ENCODE measurements around the gene ATXN7L1. TPM values are rescaled to one million over a fixed set of nuclear protein-coding genes. Genes with fewer than 3 reads are reported as not detected.
A peak's percentile ranks its signal among the peaks of the same experiment; 100 is the strongest.

ATXN7L1 gene, protein sequence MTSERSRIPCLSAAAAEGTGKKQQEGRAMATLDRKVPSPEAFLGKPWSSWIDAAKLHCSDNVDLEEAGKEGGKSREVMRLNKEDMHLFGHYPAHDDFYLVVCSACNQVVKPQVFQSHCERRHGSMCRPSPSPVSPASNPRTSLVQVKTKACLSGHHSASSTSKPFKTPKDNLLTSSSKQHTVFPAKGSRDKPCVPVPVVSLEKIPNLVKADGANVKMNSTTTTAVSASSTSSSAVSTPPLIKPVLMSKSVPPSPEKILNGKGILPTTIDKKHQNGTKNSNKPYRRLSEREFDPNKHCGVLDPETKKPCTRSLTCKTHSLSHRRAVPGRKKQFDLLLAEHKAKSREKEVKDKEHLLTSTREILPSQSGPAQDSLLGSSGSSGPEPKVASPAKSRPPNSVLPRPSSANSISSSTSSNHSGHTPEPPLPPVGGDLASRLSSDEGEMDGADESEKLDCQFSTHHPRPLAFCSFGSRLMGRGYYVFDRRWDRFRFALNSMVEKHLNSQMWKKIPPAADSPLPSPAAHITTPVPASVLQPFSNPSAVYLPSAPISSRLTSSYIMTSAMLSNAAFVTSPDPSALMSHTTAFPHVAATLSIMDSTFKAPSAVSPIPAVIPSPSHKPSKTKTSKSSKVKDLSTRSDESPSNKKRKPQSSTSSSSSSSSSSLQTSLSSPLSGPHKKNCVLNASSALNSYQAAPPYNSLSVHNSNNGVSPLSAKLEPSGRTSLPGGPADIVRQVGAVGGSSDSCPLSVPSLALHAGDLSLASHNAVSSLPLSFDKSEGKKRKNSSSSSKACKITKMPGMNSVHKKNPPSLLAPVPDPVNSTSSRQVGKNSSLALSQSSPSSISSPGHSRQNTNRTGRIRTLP
- 1 to 10 TPM; 3.7 to 4.4 TPM for total RNA-seq

DNA sequence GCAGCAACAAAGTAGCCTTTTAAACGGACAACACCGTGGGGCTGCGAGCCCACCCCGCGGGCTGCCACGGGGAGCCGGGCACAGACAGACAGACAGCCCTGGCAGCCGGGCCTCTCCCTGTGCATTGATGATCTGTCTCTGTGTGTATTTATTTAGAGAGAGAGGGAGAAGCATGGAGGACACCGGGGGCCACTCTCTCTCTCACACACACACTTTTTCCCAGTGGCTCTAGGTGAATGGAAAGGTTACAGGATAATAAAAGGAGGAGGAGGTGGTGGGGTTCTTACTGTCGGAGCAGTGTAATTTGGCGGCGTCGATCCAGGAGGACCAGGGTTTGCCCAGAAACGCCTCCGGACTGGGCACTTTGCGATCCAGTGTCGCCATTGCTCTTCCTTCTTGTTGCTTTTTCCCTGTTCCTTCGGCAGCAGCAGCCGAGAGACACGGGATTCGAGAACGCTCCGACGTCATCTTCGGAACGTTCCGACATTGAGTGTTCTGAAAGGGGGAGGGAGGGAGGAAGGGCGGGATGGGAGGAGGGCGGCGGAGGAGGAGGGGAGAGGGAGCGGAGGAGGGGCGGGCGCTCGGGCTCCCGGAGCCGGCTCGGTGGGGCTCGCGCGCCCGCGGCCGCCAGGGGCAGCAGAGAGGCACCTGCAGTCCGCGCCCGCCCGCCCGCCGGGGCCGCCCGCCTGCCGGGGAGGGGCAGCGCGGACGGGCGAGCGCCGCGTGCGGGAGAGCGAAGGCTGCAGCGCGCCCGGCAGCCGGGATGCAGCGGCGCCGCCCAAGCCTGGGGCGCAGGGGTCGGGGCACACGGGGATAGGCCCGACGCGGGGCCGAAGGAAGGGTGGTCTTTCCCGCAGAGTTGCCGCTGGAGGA lies at the start of gene ATXN7L1:
Gene ATXN7L1 (minus strand): TSS at position 509 of the 873 bp plus-strand sequence. CDS start 41 bp downstream, at position 468.
- peaks cover 4% of the 10 kb centered on the region for H3K36me3 Mint-ChIP-seq
- H3K27me3 Mint-ChIP-seq = peaks cover 8% of the 10 kb centered on the region
- H3K4me1 Mint-ChIP-seq = peaks cover 46% of the 10 kb centered on the region
- H3K27ac Mint-ChIP-seq = peak within 1 kb of the TSS; percentile 87
- H3K4me3 Mint-ChIP-seq = peak within 1 kb of the TSS; percentile 92
- peak; percentile 93 for DNase-seq
- no peaks in the 10 kb centered on the region for H3K9me3 Mint-ChIP-seq

DNA sequence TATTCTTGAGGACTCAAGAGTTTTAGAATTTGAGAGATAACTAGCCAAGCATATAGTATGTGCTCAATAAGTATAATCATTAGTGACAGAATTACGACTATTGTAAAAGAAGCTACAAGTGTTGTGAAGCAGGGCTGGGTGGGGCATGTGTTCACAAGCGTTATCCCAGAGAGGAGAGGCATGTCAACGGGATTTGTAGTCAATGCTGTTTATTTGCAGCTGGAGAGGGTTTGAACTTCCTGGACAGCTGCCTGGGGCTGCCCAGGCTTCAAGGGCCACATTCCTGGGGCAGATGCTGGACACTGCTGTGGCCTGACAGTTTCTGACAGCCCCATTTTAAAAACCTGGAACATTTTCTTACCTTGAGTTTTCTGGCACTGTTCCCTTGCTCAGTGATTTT lies 49.7 kb upstream of the ATXN7L1 start:
- H3K4me3 Mint-ChIP-seq = no peak overlapping the region
- peaks cover 6% of the 10 kb centered on the region for H3K27me3 Mint-ChIP-seq
- H3K9me3 Mint-ChIP-seq = peaks cover 9% of the 10 kb centered on the region
- H3K4me1 Mint-ChIP-seq = peaks cover 26% of the 10 kb centered on the region
- H3K27ac Mint-ChIP-seq = no peak overlapping the region
- DNase-seq = no peak
- peaks cover 10% of the 10 kb centered on the region for H3K36me3 Mint-ChIP-seq

DNA sequence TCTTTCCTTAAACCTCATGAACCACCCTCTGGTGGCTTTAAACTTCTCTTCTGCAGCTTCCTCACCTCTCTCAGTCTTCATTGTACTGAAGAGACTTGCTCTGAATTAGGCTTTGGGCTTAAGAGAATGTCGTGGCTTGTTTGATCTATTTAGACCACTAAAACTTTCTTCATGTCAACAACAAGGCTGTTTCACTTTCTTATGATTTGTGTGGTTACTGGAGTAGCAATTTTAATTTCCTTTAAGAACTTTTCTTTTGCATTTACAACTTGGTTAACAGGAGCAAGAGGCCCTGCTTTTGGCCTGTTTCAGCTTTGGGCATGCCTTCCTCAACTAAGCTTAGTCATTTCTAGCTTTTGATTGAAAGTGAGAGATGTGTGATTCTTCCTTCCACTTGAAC lies 48.5 kb upstream of the ATXN7L1 start:
- H3K4me1 Mint-ChIP-seq = peaks cover 26% of the 10 kb centered on the region
- H3K27ac Mint-ChIP-seq = peak overlapping the region; percentile 79
- peaks cover 6% of the 10 kb centered on the region for H3K27me3 Mint-ChIP-seq
- peak; percentile 43 for DNase-seq
- no peak overlapping the region for H3K4me3 Mint-ChIP-seq
- peaks cover 9% of the 10 kb centered on the region for H3K9me3 Mint-ChIP-seq
- peaks cover 10% of the 10 kb centered on the region for H3K36me3 Mint-ChIP-seq

DNA sequence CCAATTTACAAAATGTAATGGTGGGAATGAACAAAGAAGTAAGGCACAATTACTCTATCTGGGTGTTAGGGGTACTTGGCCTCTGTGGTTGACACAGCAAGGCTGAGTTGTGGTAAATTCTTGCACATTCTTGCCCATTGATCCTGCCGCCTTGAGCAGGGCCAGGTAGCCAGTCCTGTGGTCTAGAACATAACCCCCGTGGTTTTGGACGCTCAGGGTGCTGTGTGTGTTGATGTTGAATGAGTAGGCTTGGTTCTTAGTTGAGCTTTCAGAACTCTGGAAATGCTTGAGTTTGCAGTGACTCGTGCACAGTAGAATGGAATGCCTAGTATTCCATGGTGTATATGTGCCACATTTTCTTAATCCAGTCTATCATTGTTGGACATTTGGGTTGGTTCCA lies 44.4 kb upstream of the ATXN7L1 start:
- DNase-seq = no peak
- Mint-ChIP-seq H3K4me3 (no peak overlapping the region), H3K9me3 (peaks cover 7% of the 10 kb centered on the region), H3K27me3 (no peaks in the 10 kb centered on the region), H3K36me3 (peaks cover 16% of the 10 kb centered on the region), H3K27ac (no peak overlapping the region), H3K4me1 (peaks cover 15% of the 10 kb centered on the region)

DNA sequence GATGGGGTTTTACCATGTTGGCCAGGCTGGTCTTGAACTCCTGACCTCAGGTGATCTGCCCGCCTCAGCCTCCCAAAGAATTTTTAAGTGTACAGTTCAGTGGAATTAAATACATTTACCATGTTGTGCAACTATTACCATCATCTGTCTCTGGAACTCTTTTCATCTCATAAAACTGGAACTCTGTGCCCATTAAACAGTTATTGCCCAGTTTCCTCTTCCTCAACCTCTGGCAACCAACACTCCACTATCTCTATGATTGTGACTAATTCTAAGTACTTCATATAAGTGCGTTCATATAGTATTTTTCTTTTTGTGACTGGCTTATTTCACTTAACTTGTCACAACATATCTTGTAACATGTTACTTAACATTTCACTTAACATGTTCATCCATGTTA lies 41.3 kb upstream of the ATXN7L1 start:
- Mint-ChIP-seq H3K27ac (no peak overlapping the region), H3K4me1 (no peaks in the 10 kb centered on the region), H3K9me3 (no peaks in the 10 kb centered on the region), H3K27me3 (no peaks in the 10 kb centered on the region), H3K4me3 (no peak overlapping the region), H3K36me3 (peaks cover 8% of the 10 kb centered on the region)
- DNase-seq = no peak

DNA sequence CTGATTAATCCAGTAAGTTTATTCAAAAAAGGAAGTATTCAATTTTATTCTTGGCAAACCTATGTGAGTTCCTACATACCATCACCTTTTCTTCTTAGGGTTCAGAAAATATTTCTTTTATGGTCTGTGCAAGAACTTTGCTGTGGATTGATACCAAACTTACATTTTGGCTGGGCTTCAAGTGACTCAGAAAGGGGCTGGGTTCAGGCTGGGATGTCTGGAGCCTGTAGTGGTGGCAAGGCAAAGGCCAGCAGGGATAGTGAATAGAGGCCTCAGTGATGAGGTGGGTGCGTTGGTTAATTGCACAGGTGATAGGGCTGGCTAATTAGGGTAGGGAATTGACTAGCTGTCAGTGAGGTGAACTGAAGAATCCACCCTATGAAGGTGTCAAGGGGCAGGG lies 40.2 kb upstream of the ATXN7L1 start:
- H3K27ac Mint-ChIP-seq = no peak overlapping the region
- H3K4me3 Mint-ChIP-seq = no peak overlapping the region
- no peaks in the 10 kb centered on the region for H3K27me3 Mint-ChIP-seq
- no peaks in the 10 kb centered on the region for H3K9me3 Mint-ChIP-seq
- peaks cover 6% of the 10 kb centered on the region for H3K36me3 Mint-ChIP-seq
- DNase-seq = no peak
- H3K4me1 Mint-ChIP-seq = no peaks in the 10 kb centered on the region

DNA sequence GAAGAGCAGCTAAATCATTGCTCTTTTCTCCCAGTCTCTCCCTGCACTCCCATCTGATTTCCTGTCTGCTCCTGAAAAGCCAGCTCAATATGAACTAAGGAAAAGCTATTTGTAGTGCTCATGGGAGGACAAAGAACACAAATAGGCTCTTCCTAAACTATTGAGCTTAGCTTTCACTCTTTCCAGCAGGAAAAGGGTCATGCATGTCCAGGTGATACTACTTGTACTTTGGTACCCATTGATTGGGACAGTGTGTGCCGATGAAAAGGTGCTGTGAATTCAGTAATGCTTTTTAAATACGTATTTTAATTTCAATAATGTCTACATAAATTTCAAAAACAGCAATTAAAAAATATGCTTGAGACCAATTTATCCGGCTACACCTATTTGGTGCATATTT lies 37.5 kb upstream of the ATXN7L1 start:
- Mint-ChIP-seq H3K27ac (no peak overlapping the region), H3K36me3 (peaks cover 8% of the 10 kb centered on the region), H3K9me3 (peaks cover 6% of the 10 kb centered on the region), H3K4me3 (no peak overlapping the region), H3K27me3 (no peaks in the 10 kb centered on the region), H3K4me1 (peaks cover 5% of the 10 kb centered on the region)
- no peak for DNase-seq

DNA sequence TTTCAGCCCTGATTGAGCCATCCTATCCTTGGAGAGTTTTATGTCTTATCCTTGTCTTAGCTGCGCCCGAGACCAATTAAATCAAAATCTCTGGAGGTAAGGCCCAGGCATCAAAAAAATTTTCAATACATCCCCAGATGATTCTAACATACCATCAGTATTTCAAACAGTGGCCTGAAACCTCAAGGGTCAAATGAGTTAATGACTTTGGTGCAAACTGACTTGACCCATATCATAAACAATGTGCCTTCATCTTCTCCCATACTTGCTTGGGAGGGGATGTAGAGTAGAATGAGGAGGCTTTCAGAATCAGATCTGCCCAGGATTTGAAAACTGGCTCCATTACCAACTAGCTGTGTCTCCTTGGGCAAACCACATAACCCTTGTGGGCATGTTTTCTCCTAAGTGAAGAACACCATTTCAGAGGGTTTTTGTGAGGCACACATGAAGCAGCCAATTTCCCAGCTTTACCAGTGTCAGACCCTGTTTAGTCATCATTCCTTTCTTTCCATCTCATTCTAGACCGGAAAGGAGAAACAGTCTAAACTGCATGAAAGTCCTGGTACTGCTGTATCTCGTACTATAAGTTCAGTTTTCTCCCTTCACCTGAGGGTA lies 35.7 kb upstream of the ATXN7L1 start:
- Mint-ChIP-seq H3K9me3 (peaks cover 6% of the 10 kb centered on the region), H3K36me3 (peaks cover 5% of the 10 kb centered on the region), H3K27ac (no peak overlapping the region), H3K27me3 (no peaks in the 10 kb centered on the region), H3K4me3 (no peak overlapping the region), H3K4me1 (peaks cover 5% of the 10 kb centered on the region)
- no peak for DNase-seq

DNA sequence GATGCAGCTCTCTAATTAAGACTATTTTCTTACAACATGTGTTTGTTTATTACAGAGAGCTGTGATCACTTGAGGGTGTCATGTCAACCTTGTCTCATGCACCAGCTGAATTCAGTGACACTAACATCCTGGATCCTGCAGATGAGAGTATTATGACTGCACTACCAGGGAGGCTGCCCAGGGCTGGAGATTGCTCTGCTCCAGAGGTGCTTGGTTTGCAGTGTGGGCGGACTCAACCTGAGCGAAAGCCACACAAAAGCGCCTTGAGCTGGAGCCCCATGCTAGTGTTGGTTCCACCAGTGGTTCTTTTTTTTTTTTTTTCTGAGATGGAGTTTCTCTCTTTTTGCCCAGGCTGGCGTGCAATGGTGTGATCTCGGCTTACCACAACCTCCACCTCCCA lies 33.8 kb upstream of the ATXN7L1 start:
- DNase-seq = peak; percentile 47
- H3K27me3 Mint-ChIP-seq = no peaks in the 10 kb centered on the region
- H3K4me3 Mint-ChIP-seq = no peak overlapping the region
- peaks cover 5% of the 10 kb centered on the region for H3K4me1 Mint-ChIP-seq
- H3K9me3 Mint-ChIP-seq = peaks cover 6% of the 10 kb centered on the region
- no peak overlapping the region for H3K27ac Mint-ChIP-seq
- peaks cover 5% of the 10 kb centered on the region for H3K36me3 Mint-ChIP-seq

DNA sequence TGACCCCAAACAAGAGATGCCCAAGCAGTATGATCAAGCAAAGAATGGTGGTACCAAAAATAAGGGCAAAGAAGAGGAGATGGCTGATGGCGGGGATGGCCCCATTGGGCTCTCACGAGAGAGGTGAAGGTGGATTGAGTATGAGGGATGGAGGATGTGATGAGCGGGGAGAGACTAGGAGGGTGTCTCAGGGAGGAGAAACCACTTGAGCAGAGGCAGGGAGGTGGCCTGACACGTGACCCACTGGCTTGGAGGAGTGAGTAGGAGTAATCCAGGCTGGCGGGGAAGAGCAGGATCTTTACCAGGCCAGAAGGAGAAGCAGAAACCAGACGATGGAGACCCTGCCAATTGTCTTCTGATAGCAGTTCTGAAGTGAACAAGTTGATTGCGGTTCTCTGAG lies 33.3 kb upstream of the ATXN7L1 start:
- no peak for DNase-seq
- Mint-ChIP-seq H3K36me3 (peaks cover 5% of the 10 kb centered on the region), H3K27ac (no peak overlapping the region), H3K4me1 (peaks cover 5% of the 10 kb centered on the region), H3K27me3 (no peaks in the 10 kb centered on the region), H3K9me3 (peaks cover 6% of the 10 kb centered on the region), H3K4me3 (no peak overlapping the region)

DNA sequence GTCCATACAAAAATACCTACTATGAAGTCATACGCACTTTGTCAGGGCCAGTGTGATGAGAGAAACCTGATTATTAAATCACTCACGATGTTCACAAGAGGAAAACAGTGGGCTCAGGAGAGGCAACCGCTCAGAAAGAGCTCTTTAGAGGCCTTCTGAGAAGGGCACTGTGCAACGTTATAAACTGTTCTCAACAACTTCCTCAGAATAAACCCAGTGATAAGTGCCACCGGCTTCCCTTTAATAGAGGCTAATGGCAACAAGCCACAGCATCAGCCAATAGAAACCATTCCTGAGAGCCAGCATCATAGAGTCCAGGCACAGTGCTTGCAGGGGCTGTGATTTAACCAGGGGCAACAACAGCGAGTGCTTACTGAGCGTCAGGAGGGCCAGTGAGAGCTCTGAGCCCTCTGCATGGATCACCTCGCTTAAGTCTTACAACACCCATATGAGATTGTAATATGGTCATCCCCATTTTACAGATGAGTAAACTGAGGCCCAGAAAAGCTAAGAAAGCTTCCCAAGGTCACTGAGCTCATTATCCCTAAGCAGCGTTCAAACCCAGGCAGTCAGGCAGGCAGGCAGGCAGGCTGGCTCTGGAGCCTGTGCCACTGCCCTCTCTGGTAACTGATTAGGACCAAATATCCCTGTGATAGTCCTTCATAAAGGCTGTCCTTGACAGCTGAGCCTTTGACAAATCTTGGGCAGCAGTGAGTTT lies 30.9 kb upstream of the ATXN7L1 start:
- peaks cover 5% of the 10 kb centered on the region for H3K4me1 Mint-ChIP-seq

DNA sequence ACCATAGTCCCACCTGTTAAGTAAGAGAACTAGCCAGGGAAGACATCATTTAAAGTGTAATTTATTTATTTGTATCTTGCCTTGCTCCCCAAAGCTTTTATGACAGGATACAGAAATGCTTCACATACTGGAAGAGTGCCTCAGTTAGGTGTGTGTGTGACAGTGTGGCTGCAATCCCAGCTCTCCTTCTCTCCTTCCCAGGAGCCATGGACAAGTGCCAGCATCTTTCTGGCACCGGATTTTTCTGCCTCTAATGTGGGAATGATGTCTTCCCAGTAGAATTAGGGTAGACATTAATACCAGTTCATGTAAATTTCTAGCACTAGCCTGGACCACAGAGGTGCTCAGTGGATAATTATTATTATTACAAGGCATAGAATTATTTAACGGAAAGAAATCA lies 30.3 kb upstream of the ATXN7L1 start:
- peaks cover 5% of the 10 kb centered on the region for H3K36me3 Mint-ChIP-seq
- peaks cover 5% of the 10 kb centered on the region for H3K4me1 Mint-ChIP-seq
- no peak overlapping the region for H3K27ac Mint-ChIP-seq
- H3K27me3 Mint-ChIP-seq = no peaks in the 10 kb centered on the region
- H3K9me3 Mint-ChIP-seq = peaks cover 6% of the 10 kb centered on the region
- DNase-seq = no peak
- H3K4me3 Mint-ChIP-seq = no peak overlapping the region

More for the DNA sequence above, 30.9 kb upstream of the ATXN7L1 start:
- H3K4me3 Mint-ChIP-seq = no peak overlapping the region
- peaks cover 6% of the 10 kb centered on the region for H3K9me3 Mint-ChIP-seq
- DNase-seq = no peak
- H3K27me3 Mint-ChIP-seq = no peaks in the 10 kb centered on the region
- H3K36me3 Mint-ChIP-seq = peaks cover 5% of the 10 kb centered on the region
- no peak overlapping the region for H3K27ac Mint-ChIP-seq

DNA sequence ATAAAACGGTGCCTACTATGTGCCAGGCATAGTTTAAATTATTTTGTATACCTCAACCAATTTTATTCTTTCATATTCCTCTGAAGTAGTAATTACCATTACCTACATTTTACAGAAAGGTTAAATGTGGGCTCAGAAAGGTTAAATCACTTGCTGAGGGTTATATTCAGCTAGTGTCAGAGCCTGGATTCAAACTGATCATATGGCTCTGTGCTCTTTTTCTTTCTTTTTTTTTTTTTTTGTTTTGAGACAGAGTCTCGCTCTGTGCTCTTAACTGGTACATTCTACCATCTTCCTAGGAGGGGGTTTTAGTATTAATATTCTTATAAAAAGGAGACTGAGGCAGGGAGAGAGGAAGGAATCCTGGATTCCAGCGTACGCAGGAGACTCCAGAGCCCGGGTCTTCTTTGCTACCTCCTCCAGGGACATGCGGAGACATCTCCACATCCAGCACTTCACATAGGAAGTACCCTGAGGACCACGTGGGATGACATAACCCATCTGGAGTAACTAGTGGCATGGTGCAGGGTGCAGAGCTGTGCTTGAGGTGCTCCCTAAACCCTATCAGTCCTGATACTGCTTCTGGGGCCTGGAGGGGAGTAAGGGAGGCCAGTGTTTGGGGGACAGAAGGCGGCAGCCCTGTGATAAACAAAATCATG lies 29.6 kb upstream of the ATXN7L1 start:
- peaks cover 4% of the 10 kb centered on the region for H3K9me3 Mint-ChIP-seq
- no peak for DNase-seq
- peaks cover 2% of the 10 kb centered on the region for H3K36me3 Mint-ChIP-seq
- no peak overlapping the region for H3K27ac Mint-ChIP-seq
- H3K27me3 Mint-ChIP-seq = no peaks in the 10 kb centered on the region
- no peak overlapping the region for H3K4me3 Mint-ChIP-seq
- peaks cover 5% of the 10 kb centered on the region for H3K4me1 Mint-ChIP-seq
